ENCODE results near the gene COG8. TPM values are rescaled to one million over a fixed set of nuclear protein-coding genes. Genes with fewer than 3 reads are reported as not detected.

Gene COG8
- total and polyA plus RNA-seq, 4 donors, result 11.2 to 37.4 (median 24.2) TPM

GRCh38 chr16:69366431-69366830 lies 27.1 kb upstream of the COG8 start:
- TF ChIP-seq NR2F2 (IDR thresholded peaks at IDR 0.05) (no peak), RAD21 (IDR thresholded peaks at IDR 0.05) (no peak), MAX (IDR thresholded peaks at IDR 0.05) (no peak), RXRA (IDR thresholded peaks at IDR 0.05) (no peak), ATF3 (IDR thresholded peaks at IDR 0.05) (no peak), ZBTB33 (IDR thresholded peaks at IDR 0.05) (no peak), CTCF (IDR thresholded peaks at IDR 0.05; ENCODE audit: low read depth, low read length, missing input control) (no peak), GABPA (IDR thresholded peaks at IDR 0.05 in 1 of 2, conservative IDR thresholded peaks at IDR 0.05 in 1 of 2) (no peak), HNF4G (IDR thresholded peaks at IDR 0.05) (no peak), TAF1 (conservative IDR thresholded peaks at IDR 0.05) (no peak), YY1 (IDR thresholded peaks at IDR 0.05) (no peak), FOXA1 (IDR thresholded peaks at IDR 0.05) (no peak), HNF4A (conservative IDR thresholded peaks at IDR 0.05) (no peak)
- 95% methylated on average over 7 of the region's 7 CpGs for WGBS
- H3K4me1 ChIP-seq (ENCODE audit: control insufficient read depth in 4 of 4, insufficient read depth in 4 of 4, low read length in 3 of 4), result no peaks in the 10 kb centered on the region
- H3K9ac ChIP-seq (ENCODE audit: low read depth in 1 of 2, low read length in 2 of 2), result no peak overlapping the region
- H3K27me3 ChIP-seq (ENCODE audit: control insufficient read depth in 4 of 4, insufficient read depth in 4 of 4, low read length in 3 of 4), result no peaks in the 10 kb centered on the region
- no peaks in the 10 kb centered on the region for H3K9me3 ChIP-seq (ENCODE audit: control insufficient read depth in 4 of 4, low read length in 3 of 4)
- H3K4me3 ChIP-seq (ENCODE audit: low read depth in 1 of 3, low read length in 3 of 3), result no peak overlapping the region
- no peak for DNase-seq (ENCODE audit: low spot score)
- H3K27ac ChIP-seq (ENCODE audit: low read depth in 1 of 2, low read length in 2 of 2), result no peak overlapping the region
- peaks cover 10 to 58% (median 44%) of the 10 kb centered on the region in 4 donors for H3K36me3 ChIP-seq (ENCODE audit: control insufficient read depth in 4 of 4, insufficient read depth in 3 of 4, low read depth in 1 of 4, low read length in 3 of 4)

GRCh38 chr16:69365901-69366300 lies 26.5 kb upstream of the COG8 start:
- DNase-seq (ENCODE audit: low spot score), result no peak
- H3K9ac ChIP-seq (ENCODE audit: low read depth in 1 of 2, low read length in 2 of 2), result no peak overlapping the region
- no peak for TF ChIP-seq RXRA (IDR thresholded peaks at IDR 0.05)
- TF ChIP-seq TAF1 (conservative IDR thresholded peaks at IDR 0.05), result no peak
- no peak for TF ChIP-seq RAD21 (IDR thresholded peaks at IDR 0.05)
- TF ChIP-seq HNF4G (IDR thresholded peaks at IDR 0.05), result no peak
- no peak for TF ChIP-seq EGR1 (IDR thresholded peaks at IDR 0.05; ENCODE audit: low read depth in 2 of 2)
- no peak for TF ChIP-seq FOXA2 (IDR thresholded peaks at IDR 0.05)
- no peak for TF ChIP-seq FOXA1 (IDR thresholded peaks at IDR 0.05)
- no peak for TF ChIP-seq CTCF (IDR thresholded peaks at IDR 0.05; ENCODE audit: low read depth, low read length, missing input control)
- no peak for TF ChIP-seq YY1 (IDR thresholded peaks at IDR 0.05)
- no peak for TF ChIP-seq HNF4A (conservative IDR thresholded peaks at IDR 0.05)
- TF ChIP-seq GABPA (IDR thresholded peaks at IDR 0.05 in 1 of 2, conservative IDR thresholded peaks at IDR 0.05 in 1 of 2), result no peak
- TF ChIP-seq MAX (IDR thresholded peaks at IDR 0.05), result no peak
- TF ChIP-seq ZBTB33 (IDR thresholded peaks at IDR 0.05), result no peak
- TF ChIP-seq NR2F2 (IDR thresholded peaks at IDR 0.05), result no peak
- no peak for TF ChIP-seq JUND (IDR thresholded peaks at IDR 0.05)
- H3K9me3 ChIP-seq (ENCODE audit: control insufficient read depth in 4 of 4, low read length in 3 of 4), result no peaks in the 10 kb centered on the region
- H3K27ac ChIP-seq (ENCODE audit: low read depth in 1 of 2, low read length in 2 of 2), result no peak overlapping the region
- 94% methylated on average over 2 of the region's 2 CpGs for WGBS
- no peak overlapping the region for H3K4me3 ChIP-seq (ENCODE audit: low read depth in 1 of 3, low read length in 3 of 3)
- peaks cover 10 to 59% (median 46%) of the 10 kb centered on the region in 4 donors for H3K36me3 ChIP-seq (ENCODE audit: control insufficient read depth in 4 of 4, insufficient read depth in 3 of 4, low read depth in 1 of 4, low read length in 3 of 4)
- H3K27me3 ChIP-seq (ENCODE audit: control insufficient read depth in 4 of 4, insufficient read depth in 4 of 4, low read length in 3 of 4), result no peaks in the 10 kb centered on the region
- H3K4me1 ChIP-seq (ENCODE audit: control insufficient read depth in 4 of 4, insufficient read depth in 4 of 4, low read length in 3 of 4), result no peaks in the 10 kb centered on the region
